Uterus (tissue), 2 donors: Measurements from ENCODE around the gene NSMCE3.

Experiments used
- CTCF ChIP-seq, 4 experiments: fragments of 200-600 bp in 2 of 4; fragments of 450-650 bp in 2 of 4; sonication (generic) in 2 of 4; IDR thresholded peaks; one replicate each; pipeline ENCODE4 v1.5.1; 2016 to 2019; ENCODE audit warnings: antibody characterized with exemption in 4 of 4, mild to moderate bottlenecking in 2 of 4, moderate library complexity in 1 of 4
- POLR2A ChIP-seq, 2 donors: fragments of 450-650 bp; IDR thresholded peaks; one replicate each; pipeline ENCODE4 v1.6.1; 2016; ENCODE audit warnings: antibody characterized with exemption in 2 of 2, mild to moderate bottlenecking in 1 of 2, moderate library complexity in 1 of 2

GRCh38 chr15:29262738-29263137 is 6.9 kb downstream of the NSMCE3 start:
- TF ChIP-seq CTCF (IDR thresholded peaks at IDR 0.05): no peak
- no peak for TF ChIP-seq POLR2A (IDR thresholded peaks at IDR 0.05)
